Measurements from ENCODE around the gene UBALD1.

DNA sequence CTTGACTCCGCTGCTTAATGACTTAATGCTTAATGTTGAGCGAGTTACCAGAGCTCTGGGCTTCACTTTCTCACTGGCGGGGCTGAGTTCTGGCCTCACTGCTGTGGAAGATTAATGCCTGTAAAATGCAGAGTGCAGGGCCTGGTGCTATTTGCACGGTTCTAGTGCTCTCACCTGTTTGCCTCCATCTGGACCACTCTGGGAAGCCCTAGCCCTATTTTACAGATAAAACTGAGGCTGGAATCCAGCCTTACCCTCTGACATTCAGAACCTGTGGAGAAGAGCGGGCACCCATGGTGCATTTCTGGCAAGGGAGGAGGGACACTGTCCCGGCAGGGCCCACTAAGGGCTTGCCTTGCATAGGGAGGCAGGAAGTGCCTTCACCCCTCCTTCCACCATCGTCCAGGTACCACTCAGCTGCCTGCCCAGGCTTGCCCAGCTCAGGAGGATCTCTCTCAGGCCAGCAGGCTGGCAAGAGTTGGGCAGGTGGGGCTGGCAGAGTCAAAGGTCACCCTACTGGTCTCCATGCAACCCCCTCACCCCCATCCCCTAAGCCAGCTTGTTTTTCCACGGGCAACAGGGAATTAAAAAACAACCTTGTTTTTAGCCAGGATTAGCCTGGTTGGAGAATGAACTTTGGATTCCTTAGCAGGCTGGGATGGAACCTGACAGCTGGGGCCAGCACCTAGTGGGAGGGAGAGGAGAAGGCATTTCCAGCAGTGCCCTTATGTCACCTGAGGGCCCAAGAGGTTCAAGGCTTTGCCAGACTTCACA lies 4.1 kb upstream of the UBALD1 start:
- TF ChIP-seq, protein P1, sequence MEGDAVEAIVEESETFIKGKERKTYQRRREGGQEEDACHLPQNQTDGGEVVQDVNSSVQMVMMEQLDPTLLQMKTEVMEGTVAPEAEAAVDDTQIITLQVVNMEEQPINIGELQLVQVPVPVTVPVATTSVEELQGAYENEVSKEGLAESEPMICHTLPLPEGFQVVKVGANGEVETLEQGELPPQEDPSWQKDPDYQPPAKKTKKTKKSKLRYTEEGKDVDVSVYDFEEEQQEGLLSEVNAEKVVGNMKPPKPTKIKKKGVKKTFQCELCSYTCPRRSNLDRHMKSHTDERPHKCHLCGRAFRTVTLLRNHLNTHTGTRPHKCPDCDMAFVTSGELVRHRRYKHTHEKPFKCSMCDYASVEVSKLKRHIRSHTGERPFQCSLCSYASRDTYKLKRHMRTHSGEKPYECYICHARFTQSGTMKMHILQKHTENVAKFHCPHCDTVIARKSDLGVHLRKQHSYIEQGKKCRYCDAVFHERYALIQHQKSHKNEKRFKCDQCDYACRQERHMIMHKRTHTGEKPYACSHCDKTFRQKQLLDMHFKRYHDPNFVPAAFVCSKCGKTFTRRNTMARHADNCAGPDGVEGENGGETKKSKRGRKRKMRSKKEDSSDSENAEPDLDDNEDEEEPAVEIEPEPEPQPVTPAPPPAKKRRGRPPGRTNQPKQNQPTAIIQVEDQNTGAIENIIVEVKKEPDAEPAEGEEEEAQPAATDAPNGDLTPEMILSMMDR (IDR thresholded peaks at IDR 0.05; ENCODE audit: low read length): no peak
- no peak for TF ChIP-seq EZH2 (optimal IDR thresholded peaks at IDR 0.05; ENCODE audit: low read depth, low read length)
